ENCODE measurements around the gene PMF1.

GRCh38 chr1:156244712-156245111 is 31.9 kb downstream of the PMF1 start:
- no peak for TF ChIP-seq CTCF (IDR thresholded peaks at IDR 0.05)
- no peak for TF ChIP-seq POLR2A (IDR thresholded peaks at IDR 0.05)

All from esophagus squamous epithelium (tissue), 4 donors.